ENCODE measurements around the gene AQP9.

Gene AQP9

DNA sequence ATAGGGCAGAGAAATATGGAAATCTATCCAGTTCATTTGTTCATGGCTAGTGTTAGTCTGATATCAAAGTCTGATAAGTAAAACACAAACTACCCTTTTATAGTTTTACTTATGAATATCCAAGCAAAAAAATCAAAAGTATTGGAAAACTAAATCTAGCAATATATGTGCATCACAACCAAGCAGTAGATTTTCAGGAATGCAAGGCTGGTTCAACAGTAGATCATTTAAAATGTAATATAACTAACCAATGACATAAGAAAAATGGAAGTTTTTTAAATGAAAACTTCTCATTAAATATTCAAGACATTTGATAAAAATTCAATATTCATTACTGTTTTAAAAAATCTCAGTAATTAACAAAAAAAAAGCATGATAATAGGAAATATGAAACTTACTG, 12.8 kb upstream of the AQP9 start:
- Histone ChIP-seq H3K4me2 (ENCODE audit: low read depth, low read length) (no peak overlapping the region), H3K9ac (ENCODE audit: low read length) (no peak overlapping the region), H3K4me3 (ENCODE audit: low read length) (no peak overlapping the region), H3K9me3 (replicated peaks; ENCODE audit: insufficient read depth, low read length) (no peaks in the 10 kb centered on the region), H3K27ac (ENCODE audit: low read length) (no peak overlapping the region), H3K36me3 (replicated peaks; ENCODE audit: insufficient read depth, low read length) (no peaks in the 10 kb centered on the region), H3K27me3 (replicated peaks; ENCODE audit: insufficient read depth, low read length) (no peaks in the 10 kb centered on the region), H4K20me1 (ENCODE audit: insufficient read depth, low read length) (no peaks in the 10 kb centered on the region), H3F3A (ENCODE audit: insufficient read depth, low read length) (no peaks in the 10 kb centered on the region), H2AFZ (ENCODE audit: low read length) (no peak overlapping the region), H3K4me1 (ENCODE audit: low read length) (no peaks in the 10 kb centered on the region), H3K79me2 (ENCODE audit: low read length) (no peaks in the 10 kb centered on the region), H3K9me2 (replicated peaks; ENCODE audit: insufficient read depth, low read length) (no peaks in the 10 kb centered on the region)
- TF ChIP-seq EZH2 (optimal IDR thresholded peaks at IDR 0.05; ENCODE audit: low read depth, low read length) (no peak), EZH2phosphoT487 (IDR thresholded peaks at IDR 0.05; ENCODE audit: low read length) (no peak)
- TF ChIP-seq, protein P1, sequence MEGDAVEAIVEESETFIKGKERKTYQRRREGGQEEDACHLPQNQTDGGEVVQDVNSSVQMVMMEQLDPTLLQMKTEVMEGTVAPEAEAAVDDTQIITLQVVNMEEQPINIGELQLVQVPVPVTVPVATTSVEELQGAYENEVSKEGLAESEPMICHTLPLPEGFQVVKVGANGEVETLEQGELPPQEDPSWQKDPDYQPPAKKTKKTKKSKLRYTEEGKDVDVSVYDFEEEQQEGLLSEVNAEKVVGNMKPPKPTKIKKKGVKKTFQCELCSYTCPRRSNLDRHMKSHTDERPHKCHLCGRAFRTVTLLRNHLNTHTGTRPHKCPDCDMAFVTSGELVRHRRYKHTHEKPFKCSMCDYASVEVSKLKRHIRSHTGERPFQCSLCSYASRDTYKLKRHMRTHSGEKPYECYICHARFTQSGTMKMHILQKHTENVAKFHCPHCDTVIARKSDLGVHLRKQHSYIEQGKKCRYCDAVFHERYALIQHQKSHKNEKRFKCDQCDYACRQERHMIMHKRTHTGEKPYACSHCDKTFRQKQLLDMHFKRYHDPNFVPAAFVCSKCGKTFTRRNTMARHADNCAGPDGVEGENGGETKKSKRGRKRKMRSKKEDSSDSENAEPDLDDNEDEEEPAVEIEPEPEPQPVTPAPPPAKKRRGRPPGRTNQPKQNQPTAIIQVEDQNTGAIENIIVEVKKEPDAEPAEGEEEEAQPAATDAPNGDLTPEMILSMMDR (IDR thresholded peaks at IDR 0.05; ENCODE audit: low read length): no peak
- no peak for DNase-seq

DNA sequence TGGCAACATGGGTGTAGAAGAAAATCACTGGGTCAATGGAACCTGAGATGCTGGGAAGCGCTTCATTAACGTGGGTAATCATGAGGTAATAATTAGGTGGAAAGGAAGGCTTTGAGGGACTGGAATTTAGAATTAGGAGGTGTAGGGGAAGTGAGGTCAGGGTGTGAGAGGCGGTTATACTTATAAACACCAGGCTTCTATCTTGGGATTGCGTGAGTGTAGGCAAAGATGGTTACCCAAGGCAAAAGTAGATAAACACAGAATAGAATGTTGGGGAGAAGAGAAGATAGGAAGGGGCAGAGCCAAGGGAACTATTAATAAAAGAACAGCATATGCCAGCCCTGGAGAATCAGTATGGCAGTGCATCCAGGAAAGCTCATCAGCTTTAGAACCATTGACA, 3.3 kb upstream of the AQP9 start:
- H3K4me3 ChIP-seq (ENCODE audit: low read length): no peak overlapping the region
- no peaks in the 10 kb centered on the region for H3K4me1 ChIP-seq (ENCODE audit: low read length)
- H2AFZ ChIP-seq (ENCODE audit: low read length): no peak overlapping the region
- TF ChIP-seq EZH2phosphoT487 (IDR thresholded peaks at IDR 0.05; ENCODE audit: low read length) (no peak), EZH2 (optimal IDR thresholded peaks at IDR 0.05; ENCODE audit: low read depth, low read length) (no peak)
- TF ChIP-seq, protein P1 (IDR thresholded peaks at IDR 0.05; ENCODE audit: low read length): no peak
- no peak overlapping the region for H3K27ac ChIP-seq (ENCODE audit: low read length)
- H3K36me3 ChIP-seq (replicated peaks; ENCODE audit: insufficient read depth, low read length): no peaks in the 10 kb centered on the region
- H3K4me2 ChIP-seq (ENCODE audit: low read depth, low read length): no peak overlapping the region
- no peak for DNase-seq
- H3K9ac ChIP-seq (ENCODE audit: low read length): no peak overlapping the region
- H3K9me2 ChIP-seq (replicated peaks; ENCODE audit: insufficient read depth, low read length): no peaks in the 10 kb centered on the region
- H3K27me3 ChIP-seq (replicated peaks; ENCODE audit: insufficient read depth, low read length): no peaks in the 10 kb centered on the region
- H3F3A ChIP-seq (ENCODE audit: insufficient read depth, low read length): no peaks in the 10 kb centered on the region
- no peaks in the 10 kb centered on the region for H3K9me3 ChIP-seq (replicated peaks; ENCODE audit: insufficient read depth, low read length)
- no peaks in the 10 kb centered on the region for H4K20me1 ChIP-seq (ENCODE audit: insufficient read depth, low read length)
- H3K79me2 ChIP-seq (ENCODE audit: low read length): no peaks in the 10 kb centered on the region

DNA sequence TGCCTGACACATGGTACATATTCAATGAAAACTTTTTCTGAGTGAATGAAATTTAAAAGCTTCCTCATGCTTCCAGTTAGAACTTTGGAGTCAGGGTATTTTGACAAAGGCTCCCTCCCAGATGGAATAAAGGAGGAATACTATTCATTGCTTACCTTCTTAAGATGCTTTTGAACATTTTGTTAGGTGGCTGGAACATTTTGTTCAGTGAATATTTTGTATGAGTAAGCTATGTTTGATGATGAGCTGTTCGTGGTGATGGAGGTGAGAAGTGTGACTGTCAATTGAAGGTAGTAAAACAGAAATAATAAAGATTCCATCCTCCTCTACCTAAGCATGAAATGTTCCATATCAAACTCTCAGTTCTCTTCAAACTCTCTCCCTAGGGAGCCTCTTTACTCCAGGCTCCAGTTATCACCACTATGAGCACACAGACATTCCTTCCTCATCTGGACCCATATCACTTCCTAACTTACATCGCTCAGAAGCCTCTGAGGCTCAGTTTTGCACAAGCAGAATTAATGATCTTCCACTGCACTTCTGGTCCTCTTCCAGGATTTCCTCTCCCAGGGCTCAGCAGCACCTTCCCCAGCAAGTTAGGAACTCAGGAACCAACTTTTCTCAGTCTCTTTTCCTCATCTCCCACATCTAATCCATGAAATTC, 2.5 kb upstream of the AQP9 start:
- Histone ChIP-seq H3K27me3 (replicated peaks; ENCODE audit: insufficient read depth, low read length) (no peaks in the 10 kb centered on the region), H3K27ac (ENCODE audit: low read length) (no peak overlapping the region), H3K9me3 (replicated peaks; ENCODE audit: insufficient read depth, low read length) (no peaks in the 10 kb centered on the region), H3K4me2 (ENCODE audit: low read depth, low read length) (no peak overlapping the region), H3K79me2 (ENCODE audit: low read length) (no peaks in the 10 kb centered on the region), H3F3A (ENCODE audit: insufficient read depth, low read length) (no peaks in the 10 kb centered on the region), H3K9ac (ENCODE audit: low read length) (no peak overlapping the region), H4K20me1 (ENCODE audit: insufficient read depth, low read length) (no peaks in the 10 kb centered on the region), H3K36me3 (replicated peaks; ENCODE audit: insufficient read depth, low read length) (no peaks in the 10 kb centered on the region), H3K4me3 (ENCODE audit: low read length) (no peak overlapping the region), H3K4me1 (ENCODE audit: low read length) (no peaks in the 10 kb centered on the region), H2AFZ (ENCODE audit: low read length) (no peak overlapping the region), H3K9me2 (replicated peaks; ENCODE audit: insufficient read depth, low read length) (no peaks in the 10 kb centered on the region)
- TF ChIP-seq, protein P1 (IDR thresholded peaks at IDR 0.05; ENCODE audit: low read length): no peak
- TF ChIP-seq EZH2 (optimal IDR thresholded peaks at IDR 0.05; ENCODE audit: low read depth, low read length) (no peak), EZH2phosphoT487 (IDR thresholded peaks at IDR 0.05; ENCODE audit: low read length) (no peak)
- DNase-seq: no peak
